ENCODE data around the gene EEFSEC.

GRCh38 chr3:128276577-128277183, 123.4 kb downstream of the EEFSEC start:
- no peak for TF ChIP-seq CTCF (IDR thresholded peaks at IDR 0.05)
- no peak for TF ChIP-seq POLR2A (IDR thresholded peaks at IDR 0.05)
